GM19395 (cell line): ENCODE results near the gene CCM2.
"Not testable (repeated sequence)": the region's sequence is repeated elsewhere in the genome, so short reads cannot be mapped to it uniquely, and the experiment has no call there.

Source experiments
- ATAC-seq: cut with Tn5 transposase; IDR thresholded peaks from one replicate; pipeline ENCODE4 v1.9.1; 2021; ENCODE audit warnings: mild to moderate bottlenecking, moderate library complexity; ENCODE audit not compliant: unreplicated experiment

CCM2 gene

GRCh38 chr7:45028138-45028919 lies 28.3 kb downstream of the CCM2 start:
- no peak for ATAC-seq

- no peak for ATAC-seq
Measured at GRCh38 chr7:45028920-45029344, 28.9 kb downstream of the CCM2 start.

- no peak for ATAC-seq
Measured at GRCh38 chr7:45031829-45032228, 31.8 kb downstream of the CCM2 start.

- no peak for ATAC-seq
Measured at GRCh38 chr7:45032421-45032820, 32.4 kb downstream of the CCM2 start.

GRCh38 chr7:45033261-45033930 lies 33.4 kb downstream of the CCM2 start:
- ATAC-seq, result no peak

GRCh38 chr7:45033931-45034290 lies 33.9 kb downstream of the CCM2 start:
- no peak for ATAC-seq

GRCh38 chr7:45034710-45035109 lies 34.7 kb downstream of the CCM2 start:
- ATAC-seq, result not testable (repeated sequence)

- no peak for ATAC-seq
Measured at GRCh38 chr7:45035371-45035770, 35.4 kb downstream of the CCM2 start.

GRCh38 chr7:45035893-45036292 lies 35.9 kb downstream of the CCM2 start:
- no peak for ATAC-seq

GRCh38 chr7:45036317-45036716 lies 36.3 kb downstream of the CCM2 start:
- no peak for ATAC-seq

GRCh38 chr7:45036796-45037195 lies 36.8 kb downstream of the CCM2 start:
- no peak for ATAC-seq

GRCh38 chr7:45037876-45038275 lies 37.9 kb downstream of the CCM2 start:
- ATAC-seq, result no peak

- ATAC-seq, result no peak
Measured at GRCh38 chr7:45039106-45039505, 39.1 kb downstream of the CCM2 start.

- no peak for ATAC-seq
Measured at GRCh38 chr7:45044338-45044737, 44.3 kb downstream of the CCM2 start.

GRCh38 chr7:45048748-45049147 lies 48.7 kb downstream of the CCM2 start:
- no peak for ATAC-seq

GRCh38 chr7:45050198-45050597 lies 50.2 kb downstream of the CCM2 start:
- ATAC-seq, result no peak

GRCh38 chr7:45052011-45052410 lies 52.0 kb downstream of the CCM2 start:
- no peak for ATAC-seq

GRCh38 chr7:45053401-45053800 lies 53.4 kb downstream of the CCM2 start:
- no peak for ATAC-seq

GRCh38 chr7:45053941-45054340 lies 53.9 kb downstream of the CCM2 start:
- no peak for ATAC-seq

GRCh38 chr7:45054442-45054841 lies 54.4 kb downstream of the CCM2 start:
- ATAC-seq, result no peak

- no peak for ATAC-seq
Measured at GRCh38 chr7:45055016-45055415, 55.0 kb downstream of the CCM2 start.

GRCh38 chr7:45055594-45056219 lies 55.7 kb downstream of the CCM2 start:
- no peak for ATAC-seq
